ENCODE data around the gene TASP1.
A peak's percentile ranks its signal among the peaks of the same experiment; 100 is the strongest.

TASP1 gene

DNA sequence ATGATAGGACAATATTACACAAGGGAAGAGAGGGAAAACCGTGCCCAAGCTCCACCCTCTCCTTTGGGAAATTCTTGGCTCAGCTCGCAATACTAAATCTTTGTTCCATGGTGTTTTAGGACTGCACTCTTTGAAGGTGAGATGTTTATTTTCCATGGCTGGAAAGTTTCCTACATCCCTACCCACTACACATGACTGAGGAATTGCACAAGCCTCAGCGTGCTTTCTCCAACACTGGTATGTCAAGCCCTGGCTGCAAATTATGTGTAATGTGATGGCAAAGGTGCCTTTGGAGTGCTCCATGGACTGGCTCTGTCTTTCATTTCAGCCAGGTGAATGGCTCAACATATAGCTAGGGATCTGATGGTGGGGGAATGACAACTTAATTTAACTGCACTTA is 283.3 kb downstream of the TASP1 start:
- H3K36me3 Mint-ChIP-seq (ENCODE audit: low read depth) = no peaks in the 10 kb centered on the region
- no peak overlapping the region for H3K27ac Mint-ChIP-seq
- TF ChIP-seq, protein P1, sequence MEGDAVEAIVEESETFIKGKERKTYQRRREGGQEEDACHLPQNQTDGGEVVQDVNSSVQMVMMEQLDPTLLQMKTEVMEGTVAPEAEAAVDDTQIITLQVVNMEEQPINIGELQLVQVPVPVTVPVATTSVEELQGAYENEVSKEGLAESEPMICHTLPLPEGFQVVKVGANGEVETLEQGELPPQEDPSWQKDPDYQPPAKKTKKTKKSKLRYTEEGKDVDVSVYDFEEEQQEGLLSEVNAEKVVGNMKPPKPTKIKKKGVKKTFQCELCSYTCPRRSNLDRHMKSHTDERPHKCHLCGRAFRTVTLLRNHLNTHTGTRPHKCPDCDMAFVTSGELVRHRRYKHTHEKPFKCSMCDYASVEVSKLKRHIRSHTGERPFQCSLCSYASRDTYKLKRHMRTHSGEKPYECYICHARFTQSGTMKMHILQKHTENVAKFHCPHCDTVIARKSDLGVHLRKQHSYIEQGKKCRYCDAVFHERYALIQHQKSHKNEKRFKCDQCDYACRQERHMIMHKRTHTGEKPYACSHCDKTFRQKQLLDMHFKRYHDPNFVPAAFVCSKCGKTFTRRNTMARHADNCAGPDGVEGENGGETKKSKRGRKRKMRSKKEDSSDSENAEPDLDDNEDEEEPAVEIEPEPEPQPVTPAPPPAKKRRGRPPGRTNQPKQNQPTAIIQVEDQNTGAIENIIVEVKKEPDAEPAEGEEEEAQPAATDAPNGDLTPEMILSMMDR (IDR thresholded peaks at IDR 0.05) = no peak
- H3K4me1 Mint-ChIP-seq = no peaks in the 10 kb centered on the region
- DNase-seq = no peak
- H3K27me3 Mint-ChIP-seq (ENCODE audit: low read depth, poor library complexity) = no peaks in the 10 kb centered on the region
- H3K9me3 Mint-ChIP-seq = no peaks in the 10 kb centered on the region
- H3K4me3 Mint-ChIP-seq = no peak overlapping the region

GRCh38 chr20:13353261-13353945 is 285.3 kb downstream of the TASP1 start:
- no peak overlapping the region for H3K4me3 Mint-ChIP-seq
- H3K9me3 Mint-ChIP-seq = no peaks in the 10 kb centered on the region
- no peak overlapping the region for H3K27ac Mint-ChIP-seq
- no peak for DNase-seq
- no peaks in the 10 kb centered on the region for H3K36me3 Mint-ChIP-seq (ENCODE audit: low read depth)
- TF ChIP-seq, protein P1 (IDR thresholded peaks at IDR 0.05) = no peak
- no peaks in the 10 kb centered on the region for H3K4me1 Mint-ChIP-seq
- H3K27me3 Mint-ChIP-seq (ENCODE audit: low read depth, poor library complexity) = no peaks in the 10 kb centered on the region

GRCh38 chr20:13349235-13349604 is 289.5 kb downstream of the TASP1 start:
- Mint-ChIP-seq H3K27me3 (ENCODE audit: low read depth, poor library complexity) (no peaks in the 10 kb centered on the region), H3K4me3 (no peak overlapping the region), H3K27ac (no peak overlapping the region), H3K9me3 (no peaks in the 10 kb centered on the region), H3K36me3 (ENCODE audit: low read depth) (no peaks in the 10 kb centered on the region), H3K4me1 (peaks cover 8% of the 10 kb centered on the region)
- TF ChIP-seq, protein P1 (IDR thresholded peaks at IDR 0.05) = no peak
- no peak for DNase-seq

- H3K4me3 Mint-ChIP-seq = no peak overlapping the region
- no peak overlapping the region for H3K27ac Mint-ChIP-seq
- no peak for DNase-seq
- H3K36me3 Mint-ChIP-seq (ENCODE audit: low read depth) = no peaks in the 10 kb centered on the region
- TF ChIP-seq, protein P1 (IDR thresholded peaks at IDR 0.05) = no peak
- no peaks in the 10 kb centered on the region for H3K9me3 Mint-ChIP-seq
- H3K27me3 Mint-ChIP-seq (ENCODE audit: low read depth, poor library complexity) = no peaks in the 10 kb centered on the region
- H3K4me1 Mint-ChIP-seq = peaks cover 14% of the 10 kb centered on the region
Observed at GRCh38 chr20:13348311-13349234, 290.2 kb downstream of the TASP1 start.

GRCh38 chr20:13344671-13345070 is 294.1 kb downstream of the TASP1 start:
- DNase-seq = peak; percentile 4
- TF ChIP-seq, protein P1 (IDR thresholded peaks at IDR 0.05) = no peak
- H3K36me3 Mint-ChIP-seq (ENCODE audit: low read depth) = no peaks in the 10 kb centered on the region
- H3K27ac Mint-ChIP-seq = no peak overlapping the region
- H3K4me3 Mint-ChIP-seq = no peak overlapping the region
- H3K27me3 Mint-ChIP-seq (ENCODE audit: low read depth, poor library complexity) = no peaks in the 10 kb centered on the region
- H3K4me1 Mint-ChIP-seq = peaks cover 27% of the 10 kb centered on the region
- H3K9me3 Mint-ChIP-seq = no peaks in the 10 kb centered on the region

Data from nephron progenitor cell (in vitro differentiated cells).